SK-N-SH (cell line): Measurements from ENCODE around the gene KSR2.

Source experiments
- EZH2phosphoT487 ChIP-seq: fragments of 200-600 bp; sonication (generic); IDR thresholded peaks from 2 replicates; pipeline ENCODE4 v1.6.1; 2017; ENCODE audit warnings: low read depth, mixed run types, mild to moderate bottlenecking, antibody characterized with exemption, moderate library complexity, borderline replicate concordance
- NFIC ChIP-seq: IDR thresholded peaks from 2 replicates; pipeline ENCODE4 v1.4.0; 2012; ENCODE audit warnings: borderline replicate concordance
- POLR2AphosphoS5 ChIP-seq: IDR thresholded peaks from 2 replicates; pipeline ENCODE4 v1.6.1; 2012; ENCODE audit warnings: low read depth, low read length
- TAF1 ChIP-seq: IDR thresholded peaks from 2 replicates; pipeline ENCODE4 v1.6.1; 2012; ENCODE audit warnings: low read depth, mild to moderate bottlenecking, low read length, moderate library complexity, borderline replicate concordance
- TF ChIP-seq, protein P1 (sequence below): fragments of 200-600 bp; sonication (generic); IDR thresholded peaks from 2 replicates; pipeline ENCODE4 v1.6.1; 2017; ENCODE audit warnings: antibody characterized with exemption, mild to moderate bottlenecking, moderate library complexity
- TF ChIP-seq, protein P2 (sequence below): IDR thresholded peaks from 2 replicates; pipeline ENCODE4; 2012

DNA sequence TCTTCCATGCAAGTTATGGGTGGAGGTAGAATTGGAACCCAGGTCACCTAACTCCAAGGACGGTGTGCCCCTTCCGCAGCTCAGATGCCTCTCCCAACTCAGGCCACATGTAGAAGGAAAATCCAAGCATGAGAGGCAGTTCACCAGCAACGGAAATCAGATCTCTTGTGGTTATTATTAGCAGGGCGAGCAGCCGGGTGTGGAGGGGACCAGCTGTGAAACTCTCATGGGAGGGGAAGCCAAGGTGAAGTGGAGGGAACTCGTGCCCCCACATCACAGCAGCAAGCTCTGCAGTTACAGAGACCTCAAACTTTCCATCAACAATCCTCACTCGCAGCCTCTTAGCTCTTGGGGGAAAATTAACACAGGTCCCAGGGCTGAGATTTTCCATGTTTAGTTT is 79.7 kb downstream of the KSR2 start:
- TF ChIP-seq, protein P1, sequence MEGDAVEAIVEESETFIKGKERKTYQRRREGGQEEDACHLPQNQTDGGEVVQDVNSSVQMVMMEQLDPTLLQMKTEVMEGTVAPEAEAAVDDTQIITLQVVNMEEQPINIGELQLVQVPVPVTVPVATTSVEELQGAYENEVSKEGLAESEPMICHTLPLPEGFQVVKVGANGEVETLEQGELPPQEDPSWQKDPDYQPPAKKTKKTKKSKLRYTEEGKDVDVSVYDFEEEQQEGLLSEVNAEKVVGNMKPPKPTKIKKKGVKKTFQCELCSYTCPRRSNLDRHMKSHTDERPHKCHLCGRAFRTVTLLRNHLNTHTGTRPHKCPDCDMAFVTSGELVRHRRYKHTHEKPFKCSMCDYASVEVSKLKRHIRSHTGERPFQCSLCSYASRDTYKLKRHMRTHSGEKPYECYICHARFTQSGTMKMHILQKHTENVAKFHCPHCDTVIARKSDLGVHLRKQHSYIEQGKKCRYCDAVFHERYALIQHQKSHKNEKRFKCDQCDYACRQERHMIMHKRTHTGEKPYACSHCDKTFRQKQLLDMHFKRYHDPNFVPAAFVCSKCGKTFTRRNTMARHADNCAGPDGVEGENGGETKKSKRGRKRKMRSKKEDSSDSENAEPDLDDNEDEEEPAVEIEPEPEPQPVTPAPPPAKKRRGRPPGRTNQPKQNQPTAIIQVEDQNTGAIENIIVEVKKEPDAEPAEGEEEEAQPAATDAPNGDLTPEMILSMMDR: no peak
- TF ChIP-seq POLR2AphosphoS5 (no peak), TAF1 (no peak), EZH2phosphoT487 (no peak), NFIC (no peak)
- TF ChIP-seq, protein P2, sequence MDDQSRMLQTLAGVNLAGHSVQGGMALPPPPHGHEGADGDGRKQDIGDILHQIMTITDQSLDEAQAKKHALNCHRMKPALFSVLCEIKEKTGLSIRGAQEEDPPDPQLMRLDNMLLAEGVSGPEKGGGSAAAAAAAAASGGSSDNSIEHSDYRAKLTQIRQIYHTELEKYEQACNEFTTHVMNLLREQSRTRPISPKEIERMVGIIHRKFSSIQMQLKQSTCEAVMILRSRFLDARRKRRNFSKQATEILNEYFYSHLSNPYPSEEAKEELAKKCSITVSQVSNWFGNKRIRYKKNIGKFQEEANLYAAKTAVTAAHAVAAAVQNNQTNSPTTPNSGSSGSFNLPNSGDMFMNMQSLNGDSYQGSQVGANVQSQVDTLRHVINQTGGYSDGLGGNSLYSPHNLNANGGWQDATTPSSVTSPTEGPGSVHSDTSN: no peak
